Activated CD4-positive, alpha-beta T cell treated with anti-CD3 and anti-CD28 coated beads, Interleukin-2, amount 50 U/mL, for 4 hours (primary cell): Measurements from ENCODE around the gene ZRANB1.

Experiments used
- DNase-seq, 2 experiments: peaks; one replicate each; pipeline ENCODE4 v3.0.0-alpha.2; 2020

The ZRANB1 gene

DNA sequence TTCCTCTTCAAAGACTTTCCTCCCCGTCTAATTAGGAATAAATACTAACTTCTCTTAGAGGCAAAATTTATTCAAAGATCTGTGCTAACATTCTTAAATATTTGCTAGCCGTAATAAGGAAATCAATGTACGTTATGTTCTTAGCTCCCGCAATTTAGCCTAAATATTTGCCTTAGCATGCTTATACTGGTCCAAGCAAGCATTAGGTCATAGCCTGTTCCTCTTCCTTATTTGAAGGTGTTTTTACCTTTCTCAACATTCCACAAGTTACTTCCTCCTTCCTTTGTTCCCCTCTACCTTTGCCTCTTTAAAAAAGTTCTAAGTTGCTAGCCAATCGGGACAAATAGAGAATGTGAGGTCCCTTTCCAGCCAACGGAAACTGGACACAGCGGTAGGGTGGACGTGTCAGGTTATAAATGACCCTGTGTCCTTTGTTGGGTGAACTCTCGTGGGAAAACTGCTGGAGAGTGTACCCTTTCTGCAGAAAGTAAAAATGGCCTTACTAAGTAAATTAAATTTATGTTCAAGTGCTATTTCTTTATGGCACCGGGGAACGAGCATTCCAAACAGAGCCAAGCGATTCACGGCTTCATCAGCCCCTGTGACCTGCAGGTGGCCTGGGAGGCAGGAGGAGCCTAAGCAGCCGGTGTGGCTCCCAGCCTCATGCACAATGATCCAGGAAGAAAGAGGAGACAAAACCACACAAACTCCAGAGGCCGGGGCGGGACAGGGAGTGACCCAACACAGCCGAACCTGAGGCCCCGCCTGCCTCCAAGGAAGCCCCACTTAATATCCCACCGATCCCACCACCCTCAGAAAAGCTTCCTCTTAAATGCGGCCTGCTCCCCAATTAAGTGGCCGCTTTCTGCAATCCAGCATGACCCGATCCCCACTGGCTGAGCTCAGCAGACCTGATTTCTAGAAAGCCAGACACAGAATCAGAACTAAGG is 67.0 kb downstream of the ZRANB1 start:
- DNase-seq, result no peak

GRCh38 chr10:125009661-125010161 is 67.8 kb downstream of the ZRANB1 start:
- DNase-seq, result no peak

GRCh38 chr10:125010362-125010761 is 68.4 kb downstream of the ZRANB1 start:
- DNase-seq, result no peak

DNA sequence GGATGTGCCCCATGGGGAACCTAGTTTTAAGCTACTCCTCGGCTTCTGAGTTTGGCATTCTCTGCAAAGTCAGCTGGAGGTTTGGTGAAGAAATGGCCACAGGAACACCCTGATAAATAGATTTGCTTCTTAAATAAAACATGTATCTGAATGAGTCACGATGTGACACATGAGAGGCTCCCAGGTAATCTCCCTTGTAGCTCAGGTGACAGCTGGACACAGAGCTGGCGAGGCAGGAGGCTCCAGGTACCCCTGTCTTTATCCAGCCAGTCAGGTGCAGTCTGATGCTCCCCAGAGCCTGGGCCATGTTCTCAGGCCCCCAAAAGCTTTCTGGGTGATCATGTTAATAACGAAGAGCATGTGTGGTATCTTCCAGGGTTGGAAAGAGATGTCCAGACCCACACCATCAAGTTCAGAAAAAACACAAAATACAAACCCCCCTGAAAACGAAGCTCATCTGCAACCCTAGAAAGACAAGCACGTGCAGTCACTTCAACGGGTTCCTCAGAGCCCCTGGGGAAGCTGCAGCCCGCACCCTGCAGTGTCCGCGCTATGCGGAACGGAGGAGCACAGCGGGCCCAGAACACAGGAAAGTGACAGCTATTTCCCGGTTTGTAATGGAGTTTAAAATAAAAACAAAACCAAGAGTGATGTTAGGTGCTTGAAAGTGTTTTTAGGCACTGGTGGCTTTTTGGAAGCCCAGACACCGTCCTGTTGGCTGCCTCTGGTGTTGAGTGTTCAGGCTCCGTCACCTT is 69.4 kb downstream of the ZRANB1 start:
- no peak for DNase-seq

DNA sequence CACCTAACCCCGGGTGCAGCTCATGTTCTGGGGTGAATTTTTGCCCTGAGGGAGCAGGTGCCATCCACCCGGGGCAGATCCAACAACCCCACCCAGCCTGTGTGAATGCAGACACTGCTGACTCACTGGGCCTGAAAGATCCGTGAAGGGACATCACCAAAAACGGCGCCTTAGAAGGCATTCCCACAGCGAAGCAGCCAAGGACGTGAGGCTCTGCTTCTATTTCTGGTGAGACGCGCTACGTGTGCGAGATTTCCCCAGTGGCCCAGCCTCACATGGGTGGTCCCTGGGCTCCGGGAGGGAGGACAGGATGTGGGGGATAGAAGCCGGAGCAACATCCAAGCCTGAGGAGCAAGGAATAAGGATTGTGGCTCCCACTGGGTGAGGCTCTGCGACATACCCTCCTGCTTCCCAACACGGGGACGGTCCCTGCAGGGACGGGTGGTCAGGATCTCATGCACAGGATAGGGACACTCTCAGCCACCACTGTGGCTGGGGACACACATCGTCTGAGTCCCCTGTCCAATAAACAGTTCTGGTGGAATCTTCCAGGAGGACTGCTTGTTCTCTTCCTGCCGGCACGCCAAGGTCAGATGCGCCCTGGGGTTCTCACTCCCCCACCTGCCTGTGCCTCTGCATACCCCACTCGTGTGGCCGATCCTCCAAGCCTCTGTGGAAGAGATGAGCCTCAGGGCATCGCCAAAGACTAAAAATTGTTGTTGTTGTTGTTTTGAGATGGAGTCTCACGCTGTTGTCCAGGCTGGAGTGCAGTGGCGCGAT is 70.2 kb downstream of the ZRANB1 start:
- DNase-seq, result no peak

- no peak for DNase-seq
Measured at GRCh38 chr10:125012851-125013528, 71.1 kb downstream of the ZRANB1 start.

- DNase-seq, result no peak
Measured at GRCh38 chr10:125013529-125013872, 71.6 kb downstream of the ZRANB1 start.

- no peak for DNase-seq
Measured at GRCh38 chr10:125014086-125014830, 72.3 kb downstream of the ZRANB1 start.

- no peak for DNase-seq
Measured at GRCh38 chr10:125014836-125015355, 73.0 kb downstream of the ZRANB1 start.

DNA sequence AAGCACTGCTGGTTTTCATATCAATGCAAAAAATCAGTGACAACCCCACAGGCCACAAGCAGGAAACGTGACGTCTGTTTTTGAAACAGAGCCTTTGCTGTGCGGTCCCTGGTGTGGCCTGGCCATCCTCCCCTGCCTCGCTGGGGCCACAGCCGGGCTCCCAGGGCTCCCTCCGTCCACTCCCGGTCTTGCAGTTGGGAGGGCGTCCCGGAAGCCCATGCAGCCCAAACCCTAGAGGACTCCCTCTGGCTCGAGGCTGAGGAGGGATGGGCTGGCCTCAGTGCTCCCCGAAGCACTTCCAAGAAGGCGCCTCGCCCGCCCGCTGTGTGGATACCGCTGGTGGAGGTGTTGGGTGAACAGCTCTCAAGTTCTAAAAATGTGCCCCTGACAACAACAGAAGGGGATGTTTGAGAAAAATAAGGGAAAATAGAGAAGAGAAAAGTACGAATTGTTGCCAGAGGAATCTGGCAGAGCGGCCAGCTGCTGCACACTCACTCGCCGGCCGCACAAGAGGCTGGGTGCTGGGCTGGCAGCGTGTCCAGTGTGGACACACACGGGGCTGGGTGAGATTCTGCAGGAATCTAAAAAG is 73.5 kb downstream of the ZRANB1 start:
- no peak for DNase-seq

- no peak for DNase-seq
Measured at GRCh38 chr10:125016123-125016522, 74.2 kb downstream of the ZRANB1 start.

GRCh38 chr10:125016611-125017202 is 74.8 kb downstream of the ZRANB1 start:
- DNase-seq, result no peak

GRCh38 chr10:125017547-125018298 is 75.8 kb downstream of the ZRANB1 start:
- DNase-seq, result no peak

GRCh38 chr10:125018576-125019143 is 76.7 kb downstream of the ZRANB1 start:
- no peak for DNase-seq

DNA sequence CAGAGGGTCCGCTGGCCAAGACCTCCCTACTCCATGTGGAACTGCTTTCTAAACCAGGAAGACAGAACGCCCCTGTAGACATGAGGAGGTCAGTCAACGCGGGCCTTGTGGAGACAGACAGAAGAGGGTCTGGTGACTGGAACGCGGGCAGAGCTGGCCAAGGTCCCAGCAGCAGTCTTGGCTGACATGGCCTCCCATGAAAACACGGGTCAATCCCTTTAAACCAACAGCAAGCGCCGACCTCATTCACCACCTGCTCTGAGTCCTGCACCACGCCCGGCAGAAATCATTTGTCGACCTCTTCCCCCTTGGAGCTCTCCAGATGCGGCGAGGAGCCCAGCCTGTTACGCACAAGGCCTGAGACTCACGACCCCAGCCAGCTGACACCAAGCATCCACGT is 78.5 kb downstream of the ZRANB1 start:
- no peak for DNase-seq

DNA sequence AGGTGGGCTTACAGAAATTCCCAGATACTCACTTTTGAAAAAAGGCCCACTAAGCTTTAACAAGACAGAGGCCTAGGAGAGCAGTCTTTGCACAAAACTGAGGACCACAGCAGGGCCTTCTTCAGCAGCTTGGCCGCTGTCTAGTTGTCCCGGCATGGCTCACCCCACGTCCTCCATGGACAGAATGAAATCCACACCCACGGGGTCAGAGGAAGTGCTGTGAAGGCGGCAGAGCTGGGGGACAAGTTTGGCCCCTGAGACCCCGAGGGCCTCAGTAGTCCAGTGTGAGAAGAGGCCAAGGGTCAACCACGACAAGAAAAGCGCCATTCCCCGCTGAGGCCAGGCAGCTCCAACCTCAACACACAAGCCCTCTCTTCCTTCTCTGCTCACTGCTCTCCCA is 78.9 kb downstream of the ZRANB1 start:
- DNase-seq, result no peak

GRCh38 chr10:125021686-125022344 is 79.9 kb downstream of the ZRANB1 start:
- DNase-seq, result no peak

GRCh38 chr10:125022671-125023070 is 80.7 kb downstream of the ZRANB1 start:
- no peak for DNase-seq

DNA sequence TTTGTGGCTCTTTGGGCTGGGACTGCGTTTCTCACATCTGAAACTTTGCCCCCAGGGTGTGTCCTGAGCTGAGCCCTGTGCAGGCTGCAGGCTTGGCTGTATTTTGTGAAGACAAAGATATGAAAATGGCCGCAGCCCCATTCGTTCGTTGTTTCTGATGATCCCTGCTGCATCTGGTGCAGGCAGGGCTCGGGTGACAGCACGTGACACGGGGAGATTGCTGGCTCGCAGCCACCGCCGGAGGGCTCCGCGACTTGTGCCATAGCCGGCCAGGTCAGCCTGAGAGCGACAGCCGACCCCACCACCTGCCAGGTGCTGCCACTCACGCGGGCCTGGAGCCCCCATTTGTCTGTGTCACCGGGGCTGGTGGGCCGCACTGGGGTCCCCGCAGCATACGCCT is 81.3 kb downstream of the ZRANB1 start:
- DNase-seq, result no peak
